GM12875 (cell line): Measurements from ENCODE around the gene PYY.
"Not testable (repeated sequence)": the region's sequence is repeated elsewhere in the genome, so short reads cannot be mapped to it uniquely, and the experiment has no call there.

Experiments
- H3K4me3 ChIP-seq: one replicate; pipeline ENCODE4 v1.5.1; 2011; ENCODE audit warnings: low read depth, low read length, control low read depth
- TF ChIP-seq, protein P1 (sequence below): IDR thresholded peaks from 2 replicates; pipeline ENCODE4 v1.5.1; 2011; ENCODE audit warnings: low read depth, mild to moderate bottlenecking, control low read depth, inconsistent platforms, low read length, moderate library complexity, borderline replicate concordance; ENCODE audit not compliant: insufficient read depth

The PYY gene

DNA sequence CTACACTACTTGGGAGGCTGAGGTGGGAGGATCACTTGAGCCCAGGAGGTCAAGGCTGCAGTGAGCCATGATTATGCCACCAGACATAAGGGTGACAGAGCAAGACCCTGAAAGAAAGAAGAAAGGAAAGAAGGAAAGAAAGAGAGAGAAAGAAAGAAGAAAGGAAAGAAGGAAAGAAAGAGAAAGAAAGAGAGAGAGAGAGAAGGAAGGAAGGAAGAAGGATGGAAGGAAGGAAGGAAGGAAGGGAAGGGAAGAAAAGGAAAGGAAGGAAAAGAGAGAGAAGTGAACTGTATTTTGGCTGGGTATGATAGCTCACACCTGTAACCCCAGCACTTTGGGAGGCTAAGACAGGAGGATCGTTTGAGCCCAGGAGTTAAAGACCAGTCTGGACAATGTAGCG, 24.3 kb upstream of the PYY start:
- TF ChIP-seq, protein P1, sequence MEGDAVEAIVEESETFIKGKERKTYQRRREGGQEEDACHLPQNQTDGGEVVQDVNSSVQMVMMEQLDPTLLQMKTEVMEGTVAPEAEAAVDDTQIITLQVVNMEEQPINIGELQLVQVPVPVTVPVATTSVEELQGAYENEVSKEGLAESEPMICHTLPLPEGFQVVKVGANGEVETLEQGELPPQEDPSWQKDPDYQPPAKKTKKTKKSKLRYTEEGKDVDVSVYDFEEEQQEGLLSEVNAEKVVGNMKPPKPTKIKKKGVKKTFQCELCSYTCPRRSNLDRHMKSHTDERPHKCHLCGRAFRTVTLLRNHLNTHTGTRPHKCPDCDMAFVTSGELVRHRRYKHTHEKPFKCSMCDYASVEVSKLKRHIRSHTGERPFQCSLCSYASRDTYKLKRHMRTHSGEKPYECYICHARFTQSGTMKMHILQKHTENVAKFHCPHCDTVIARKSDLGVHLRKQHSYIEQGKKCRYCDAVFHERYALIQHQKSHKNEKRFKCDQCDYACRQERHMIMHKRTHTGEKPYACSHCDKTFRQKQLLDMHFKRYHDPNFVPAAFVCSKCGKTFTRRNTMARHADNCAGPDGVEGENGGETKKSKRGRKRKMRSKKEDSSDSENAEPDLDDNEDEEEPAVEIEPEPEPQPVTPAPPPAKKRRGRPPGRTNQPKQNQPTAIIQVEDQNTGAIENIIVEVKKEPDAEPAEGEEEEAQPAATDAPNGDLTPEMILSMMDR, result no peak
- no peak overlapping the region for H3K4me3 ChIP-seq

DNA sequence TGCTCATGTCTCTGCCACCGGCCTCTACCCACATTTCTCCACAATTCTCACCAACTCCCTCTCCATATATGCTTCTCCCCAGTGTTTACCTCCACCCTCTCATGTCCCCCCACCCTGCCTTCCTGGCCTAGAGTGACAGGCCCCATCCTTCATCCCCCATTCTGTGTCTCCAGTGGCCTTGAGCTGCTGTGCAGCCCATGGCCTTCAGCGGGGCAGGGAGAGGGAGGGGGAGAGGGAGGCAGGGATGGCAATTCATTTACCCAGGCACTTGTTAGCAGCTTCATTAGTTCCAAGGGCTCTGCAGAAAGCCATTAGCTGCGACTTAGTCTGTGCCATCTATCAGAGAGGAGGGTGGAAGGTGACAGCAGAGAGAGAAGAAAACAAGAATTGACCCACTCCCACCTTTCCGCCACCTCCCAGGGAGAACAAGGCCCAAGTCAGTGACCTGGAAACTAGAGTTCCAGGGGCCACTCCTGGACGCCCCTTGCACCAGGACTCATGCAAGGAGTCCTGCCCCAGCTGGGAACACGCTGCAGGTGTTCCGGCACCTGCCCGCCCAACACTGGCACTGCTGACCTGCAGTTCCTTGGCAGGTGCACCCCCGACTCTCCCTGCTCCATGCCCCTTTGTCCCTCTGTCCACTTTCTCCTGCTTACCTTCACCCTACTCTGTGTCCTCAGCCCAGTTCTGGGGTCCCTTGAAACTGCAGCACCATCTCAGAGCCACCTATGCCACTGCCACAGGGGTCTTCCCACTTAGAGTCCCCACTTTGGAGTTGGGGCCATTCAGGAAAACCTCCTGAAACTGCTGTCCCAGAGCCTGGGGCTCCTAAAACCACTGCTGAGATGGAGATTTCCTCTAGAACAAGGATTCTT, 23.5 kb upstream of the PYY start:
- no peak overlapping the region for H3K4me3 ChIP-seq
- TF ChIP-seq, protein P1, result no peak

DNA sequence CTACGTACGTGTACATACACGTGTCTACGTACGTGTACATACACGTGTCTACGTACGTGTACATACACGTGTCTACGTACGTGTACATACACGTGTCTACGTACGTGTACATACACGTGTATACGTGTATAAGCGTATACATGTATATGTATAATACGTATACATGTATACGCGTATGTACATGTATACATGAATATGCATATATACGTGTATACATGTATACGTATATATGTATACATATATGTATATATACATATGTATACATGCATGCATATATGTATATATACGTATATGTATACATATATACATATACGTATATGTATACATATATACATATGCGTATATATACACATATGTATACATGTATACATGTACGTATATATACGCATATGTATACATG, 22.2 kb upstream of the PYY start:
- H3K4me3 ChIP-seq, result no peak overlapping the region
- TF ChIP-seq, protein P1, result no peak

DNA sequence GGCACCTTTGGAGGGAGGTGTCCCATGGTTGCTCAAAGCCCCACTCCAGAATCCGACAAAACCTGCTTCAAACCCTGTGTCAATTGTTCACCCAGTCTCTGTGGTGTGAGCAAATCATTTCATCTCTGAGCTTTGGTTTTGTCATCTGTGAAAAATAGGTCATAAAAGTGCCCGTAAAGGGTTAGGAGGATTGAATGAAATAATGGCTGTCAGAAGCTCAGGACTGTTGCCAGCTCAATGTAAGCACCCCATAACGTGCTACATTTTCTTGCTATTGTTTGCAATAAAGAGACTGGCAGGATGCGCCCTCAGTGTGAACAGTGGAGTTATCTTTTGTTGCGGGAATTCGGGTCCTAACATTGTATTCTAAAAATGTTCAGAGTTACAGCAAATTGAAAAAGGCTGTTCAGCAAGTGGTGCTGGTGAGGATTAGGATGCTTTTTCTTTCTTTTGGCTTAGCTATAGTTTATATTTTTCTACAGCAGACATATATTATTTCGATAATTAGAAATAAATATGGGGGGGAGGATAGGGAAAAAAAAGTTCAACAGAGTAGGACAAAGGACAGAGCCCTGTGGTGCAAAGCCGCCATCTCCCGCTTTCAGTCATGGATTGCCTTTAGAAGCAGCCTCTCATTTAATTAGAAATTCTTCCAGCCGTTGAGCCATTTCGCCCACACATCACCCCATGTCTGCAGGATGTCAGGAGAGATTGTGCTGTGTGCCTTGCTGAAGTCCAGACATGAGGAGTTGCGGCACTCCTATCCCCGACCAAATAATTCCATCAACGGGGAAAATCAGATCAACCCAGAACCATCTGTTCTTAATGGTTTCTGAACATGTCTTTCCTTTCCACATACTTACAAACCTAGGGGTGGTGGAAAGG, 20.9 kb upstream of the PYY start:
- H3K4me3 ChIP-seq, result no peak overlapping the region
- TF ChIP-seq, protein P1, result no peak

DNA sequence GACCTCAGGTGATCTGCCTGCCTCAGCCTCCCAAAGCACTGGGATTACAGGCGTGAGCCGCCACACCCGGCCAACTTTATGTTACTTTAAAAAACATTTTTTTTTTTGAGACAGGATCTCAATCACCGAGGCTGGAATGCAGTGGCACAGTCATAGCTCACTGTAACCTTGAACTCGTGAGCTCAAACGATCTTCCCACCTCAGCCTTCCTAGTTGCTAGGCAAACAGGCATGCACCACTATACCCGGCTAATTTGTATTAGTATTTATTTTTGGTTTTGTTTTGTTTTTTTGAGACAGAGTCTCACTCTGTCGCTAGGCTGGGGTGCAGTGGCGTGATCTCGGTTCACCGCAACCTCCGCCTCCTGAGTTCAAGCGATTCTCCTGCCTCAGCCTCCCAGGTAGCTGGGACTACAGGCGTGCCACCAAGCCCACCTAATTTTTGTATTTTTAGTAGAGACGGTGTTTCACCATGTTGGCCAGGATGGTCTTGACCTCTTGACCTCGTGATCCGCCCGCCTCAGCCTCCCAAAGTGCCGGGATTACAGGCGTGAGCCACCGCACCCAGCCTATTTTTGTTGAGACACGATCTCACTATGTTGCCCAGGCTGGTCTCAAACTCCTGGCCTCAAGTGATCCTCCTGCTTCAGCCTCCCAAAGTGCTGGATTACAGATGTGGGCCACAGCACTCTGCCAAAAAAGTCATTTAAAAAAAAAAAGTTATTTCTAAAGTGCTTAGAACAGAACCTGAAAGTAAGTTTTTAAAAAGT, 18.9 kb upstream of the PYY start:
- H3K4me3 ChIP-seq, result not testable (repeated sequence)

DNA sequence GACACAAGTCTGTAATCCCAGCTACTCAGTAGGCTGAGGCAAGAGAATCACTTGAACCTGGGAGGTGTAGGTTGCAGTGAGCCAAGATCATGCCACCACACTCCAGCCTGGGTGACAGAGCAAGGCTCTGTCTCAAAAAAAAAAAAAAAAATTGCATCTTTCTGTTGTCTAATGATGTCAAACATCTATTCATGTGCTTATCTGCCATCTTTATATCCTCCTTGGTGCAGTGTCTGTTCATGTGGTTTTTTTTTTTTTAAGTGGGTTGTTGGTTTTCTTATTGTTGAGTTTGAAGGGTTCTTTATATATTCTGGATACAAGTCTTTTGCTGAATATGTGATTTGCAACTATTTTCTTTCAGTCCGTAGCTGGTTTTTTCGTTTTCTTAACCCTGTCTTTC, 17.7 kb upstream of the PYY start:
- not testable (repeated sequence) for H3K4me3 ChIP-seq

DNA sequence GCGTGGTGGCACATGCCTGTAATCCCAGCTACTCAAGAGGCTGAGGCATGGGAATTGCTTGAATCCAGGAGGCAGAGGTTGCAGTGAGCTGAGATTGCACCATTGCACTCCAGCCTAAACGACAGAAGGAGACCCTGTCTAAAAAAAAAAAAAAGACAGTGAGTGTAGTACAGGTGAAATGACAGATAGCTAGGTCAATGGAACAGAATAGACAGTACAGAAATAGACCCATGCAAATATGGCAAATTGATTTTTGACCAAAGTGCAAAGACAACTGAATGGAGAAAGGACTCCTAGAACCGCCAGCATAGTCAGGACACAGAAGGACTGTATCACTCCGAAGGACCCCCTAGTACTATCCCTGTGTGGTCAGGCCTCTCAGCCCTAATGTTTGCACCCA, 16.6 kb upstream of the PYY start:
- TF ChIP-seq, protein P1, result no peak
- no peak overlapping the region for H3K4me3 ChIP-seq
